DMS153 (cell line): ENCODE results near the gene LMO2.

Experiments used
- DNase-seq: peaks from one replicate; lab custom pipeline; 2025; lab: John Stamatoyannopoulos, UW

The LMO2 gene

GRCh38 chr11:33819278-33820035 lies 72.4 kb downstream of the LMO2 start:
- no peak for DNase-seq
